ENCODE data around the gene SORCS3. TPM values are rescaled to one million over a fixed set of nuclear protein-coding genes. Genes with fewer than 3 reads are reported as not detected.

SORCS3 gene
- polyA plus RNA-seq, 3 donors, result 3.6 to 5.7 (median 4.6) TPM

GRCh38 chr10:105024184-105024583 is 383.1 kb downstream of the SORCS3 start:
- DNase-seq (ENCODE audit: extremely low read depth in 1 of 11, low read depth in 9 of 11, low spot score in 4 of 11), result peak in 2 of 11 donors; percentile 12 to 35

GRCh38 chr10:105025092-105025491 is 384.0 kb downstream of the SORCS3 start:
- DNase-seq (ENCODE audit: extremely low read depth in 1 of 11, low read depth in 9 of 11, low spot score in 4 of 11), result no peak

GRCh38 chr10:105026566-105026965 is 385.5 kb downstream of the SORCS3 start:
- no peak for DNase-seq (ENCODE audit: extremely low read depth in 1 of 11, low read depth in 9 of 11, low spot score in 4 of 11)

- DNase-seq (ENCODE audit: extremely low read depth in 1 of 11, low read depth in 9 of 11, low spot score in 4 of 11), result peak in 1 of 11 donors; percentile 28
Observed at GRCh38 chr10:105029286-105029685, 388.2 kb downstream of the SORCS3 start.

DNA sequence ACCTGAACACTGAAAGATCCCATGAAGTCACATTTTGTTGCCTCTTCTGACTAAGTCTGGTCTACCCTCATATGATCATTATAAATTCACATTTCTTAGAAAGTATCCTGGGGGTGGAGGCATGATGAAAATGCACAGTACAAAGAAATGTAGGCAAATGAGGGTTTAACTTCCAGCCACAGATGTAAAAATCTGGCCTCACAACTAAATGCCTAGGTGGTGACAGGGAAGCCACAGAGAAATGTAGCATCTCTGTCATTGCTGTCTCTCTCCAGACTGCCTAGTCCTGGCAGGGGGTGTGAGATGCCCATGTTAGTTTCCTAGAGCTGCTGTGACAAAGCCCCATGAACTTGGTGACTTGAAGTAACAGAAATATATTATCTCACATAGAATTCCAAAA is 395.9 kb downstream of the SORCS3 start:
- DNase-seq (ENCODE audit: extremely low read depth in 1 of 11, low read depth in 9 of 11, low spot score in 4 of 11), result no peak

GRCh38 chr10:105041956-105042355 is 400.9 kb downstream of the SORCS3 start:
- no peak for DNase-seq (ENCODE audit: extremely low read depth in 1 of 11, low read depth in 9 of 11, low spot score in 4 of 11)

DNA sequence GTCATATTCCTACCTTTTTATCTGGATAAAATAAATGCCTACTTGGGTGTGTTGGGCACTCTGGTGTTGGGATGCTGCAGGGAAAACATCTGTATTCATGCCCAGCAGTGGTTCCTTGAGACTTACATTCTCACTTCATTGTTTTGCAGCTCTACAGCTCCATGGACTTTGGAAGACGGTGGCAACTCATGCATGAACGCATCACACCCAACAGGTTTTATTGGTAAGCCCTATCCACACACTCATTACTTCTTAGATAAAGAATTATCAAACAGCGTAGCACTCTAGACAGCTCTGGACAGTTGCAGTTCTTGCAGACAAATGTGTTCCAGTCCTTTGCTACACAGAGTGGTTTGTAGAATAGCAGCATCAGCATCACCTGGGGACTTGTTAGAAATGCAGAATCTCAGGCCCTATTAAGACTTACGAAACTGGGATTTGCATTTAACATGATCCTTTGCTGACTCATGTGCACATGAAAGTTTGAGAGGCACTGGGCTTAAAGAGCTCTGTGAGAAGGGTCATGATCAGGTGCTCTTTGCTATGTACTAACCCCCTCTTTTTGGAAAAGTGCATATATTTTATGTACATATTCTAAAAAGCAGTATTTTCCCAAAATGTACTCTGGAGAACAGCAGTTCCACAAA is 401.9 kb downstream of the SORCS3 start:
- DNase-seq (ENCODE audit: extremely low read depth in 1 of 11, low read depth in 9 of 11, low spot score in 4 of 11), result no peak

GRCh38 chr10:105044902-105045301 is 403.8 kb downstream of the SORCS3 start:
- DNase-seq (ENCODE audit: extremely low read depth in 1 of 11, low read depth in 9 of 11, low spot score in 4 of 11), result no peak

DNA sequence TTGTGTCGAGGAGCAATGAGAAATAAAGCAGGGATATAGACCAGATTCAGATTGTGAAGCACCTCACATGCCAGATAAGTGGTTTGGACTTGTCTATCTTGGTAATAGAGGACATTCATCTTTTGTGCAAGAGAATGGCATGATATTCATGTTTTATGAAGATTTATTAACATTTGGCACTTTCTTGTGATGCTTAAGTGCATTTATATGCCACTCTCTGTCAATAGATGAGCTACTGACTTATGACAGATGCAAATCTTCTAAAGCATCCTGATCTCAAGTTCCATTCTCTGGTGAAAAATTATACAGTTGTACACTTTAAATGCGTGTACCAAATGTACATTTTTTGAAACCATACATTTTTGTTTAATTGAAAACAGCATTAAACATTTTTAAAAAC is 415.3 kb downstream of the SORCS3 start:
- DNase-seq (ENCODE audit: extremely low read depth in 1 of 11, low read depth in 9 of 11, low spot score in 4 of 11), result no peak

- DNase-seq (ENCODE audit: extremely low read depth in 1 of 11, low read depth in 9 of 11, low spot score in 4 of 11), result peak in 10 of 11 donors; percentile 17 to 53 (median 37)
Observed at GRCh38 chr10:105062951-105063350, 421.9 kb downstream of the SORCS3 start.

DNA sequence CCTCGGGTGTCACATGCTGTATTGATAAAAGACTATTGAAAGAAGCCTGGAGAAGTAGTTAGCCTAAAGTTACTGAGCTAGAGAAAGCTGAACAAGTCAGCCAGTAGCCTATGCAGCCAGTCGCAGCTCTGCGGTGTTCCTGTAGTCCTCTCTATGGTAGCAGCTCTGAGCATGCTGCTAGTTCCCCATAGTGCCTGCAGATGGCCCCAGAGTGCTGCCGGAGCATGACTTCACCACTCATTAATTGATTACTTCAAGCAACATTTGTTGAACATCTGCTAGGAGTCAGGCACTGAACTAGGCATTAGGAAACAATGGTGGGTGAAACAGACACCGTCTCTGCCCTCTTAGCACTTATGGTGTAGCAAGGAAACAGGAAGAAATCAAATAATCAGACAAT is 422.7 kb downstream of the SORCS3 start:
- DNase-seq (ENCODE audit: extremely low read depth in 1 of 11, low read depth in 9 of 11, low spot score in 4 of 11), result peak in 8 of 11 donors; percentile 30 to 47 (median 34)

DNA sequence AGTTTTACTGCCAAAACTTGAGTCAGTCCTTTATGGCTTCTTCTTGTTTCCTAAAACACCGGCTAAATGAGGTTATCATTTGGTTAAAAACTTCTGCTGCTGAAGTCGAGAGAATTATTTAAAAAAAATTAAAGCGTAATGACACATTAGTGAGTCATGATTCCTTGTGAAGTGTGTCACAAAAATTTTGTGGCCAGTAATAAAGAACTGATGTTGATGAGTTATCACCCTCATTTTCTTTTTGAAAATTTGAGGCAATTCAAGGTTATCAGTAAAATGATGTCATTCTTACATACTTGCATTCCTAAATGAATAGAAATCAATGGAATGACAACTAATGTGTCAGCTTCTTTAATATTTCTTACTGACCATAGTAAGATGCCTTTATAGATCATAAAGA is 427.4 kb downstream of the SORCS3 start:
- no peak for DNase-seq (ENCODE audit: extremely low read depth in 1 of 11, low read depth in 9 of 11, low spot score in 4 of 11)

- no peak for DNase-seq (ENCODE audit: extremely low read depth in 1 of 11, low read depth in 9 of 11, low spot score in 4 of 11)
Observed at GRCh38 chr10:105070249-105070648, 429.2 kb downstream of the SORCS3 start.

DNA sequence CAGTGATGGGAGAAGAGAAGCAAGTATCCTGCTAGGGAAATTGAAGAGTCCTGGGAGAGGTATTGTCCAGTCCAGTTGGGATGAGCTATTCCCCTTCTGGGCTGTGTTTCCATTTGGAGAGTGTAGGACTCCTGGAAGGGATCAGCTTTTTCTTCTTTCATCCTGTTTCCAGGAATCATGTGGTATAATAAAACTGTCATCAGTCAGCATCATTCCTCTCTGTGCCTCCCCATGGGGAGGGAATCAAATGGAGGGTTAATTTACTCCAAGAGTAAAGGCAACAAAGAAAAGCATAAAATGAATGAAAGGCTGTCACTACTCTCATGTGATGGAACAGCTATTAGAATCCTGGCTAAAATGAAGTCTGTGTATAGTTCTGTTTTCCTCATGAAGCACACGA is 429.9 kb downstream of the SORCS3 start:
- DNase-seq (ENCODE audit: extremely low read depth in 1 of 11, low read depth in 9 of 11, low spot score in 4 of 11), result peak in 1 of 11 donors; percentile 15

- no peak for DNase-seq (ENCODE audit: extremely low read depth in 1 of 11, low read depth in 9 of 11, low spot score in 4 of 11)
Observed at GRCh38 chr10:105071980-105072379, 430.9 kb downstream of the SORCS3 start.

GRCh38 chr10:105073999-105074398 is 432.9 kb downstream of the SORCS3 start:
- no peak for DNase-seq (ENCODE audit: extremely low read depth in 1 of 11, low read depth in 9 of 11, low spot score in 4 of 11)

- no peak for DNase-seq (ENCODE audit: extremely low read depth in 1 of 11, low read depth in 9 of 11, low spot score in 4 of 11)
Observed at GRCh38 chr10:105075031-105075430, 433.9 kb downstream of the SORCS3 start.

DNA sequence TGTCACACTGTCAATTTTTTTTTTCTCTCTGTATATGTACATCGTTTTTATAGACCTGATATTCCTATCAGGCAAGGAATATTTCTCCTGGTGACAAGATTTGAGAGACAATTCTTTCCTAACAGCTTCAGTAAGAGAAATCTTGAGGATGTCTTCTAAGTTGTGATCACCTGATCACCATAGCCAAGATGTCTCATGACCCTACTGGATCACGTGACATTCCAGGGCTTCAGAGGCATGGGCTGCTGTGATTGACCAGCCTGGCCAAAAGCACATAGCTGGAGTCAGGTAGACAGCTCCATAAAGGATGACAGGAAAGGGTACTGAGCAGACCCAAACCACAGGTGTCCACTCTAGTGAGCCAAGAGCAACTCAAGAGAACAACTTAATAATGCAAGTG is 444.9 kb downstream of the SORCS3 start:
- no peak for DNase-seq (ENCODE audit: extremely low read depth in 1 of 11, low read depth in 9 of 11, low spot score in 4 of 11)

DNA sequence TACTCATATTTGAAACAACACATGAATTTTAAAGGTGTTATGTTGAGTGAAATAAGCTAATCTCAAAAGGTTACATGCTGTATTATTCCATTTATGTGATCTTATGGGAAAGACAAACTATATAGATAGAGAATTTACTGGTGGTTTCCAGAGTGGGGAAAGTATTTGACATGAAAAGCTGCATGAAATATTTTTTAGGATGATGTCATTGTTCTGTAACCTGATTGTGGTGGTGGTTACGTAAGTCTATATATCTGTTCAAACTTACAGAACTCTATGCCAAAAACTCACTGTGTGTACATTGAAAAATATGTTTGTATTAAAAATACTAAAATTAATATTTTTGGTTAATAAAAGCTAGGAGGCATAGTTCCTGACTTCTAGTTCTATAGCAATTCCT is 453.0 kb downstream of the SORCS3 start:
- no peak for DNase-seq (ENCODE audit: extremely low read depth in 1 of 11, low read depth in 9 of 11, low spot score in 4 of 11)

DNA sequence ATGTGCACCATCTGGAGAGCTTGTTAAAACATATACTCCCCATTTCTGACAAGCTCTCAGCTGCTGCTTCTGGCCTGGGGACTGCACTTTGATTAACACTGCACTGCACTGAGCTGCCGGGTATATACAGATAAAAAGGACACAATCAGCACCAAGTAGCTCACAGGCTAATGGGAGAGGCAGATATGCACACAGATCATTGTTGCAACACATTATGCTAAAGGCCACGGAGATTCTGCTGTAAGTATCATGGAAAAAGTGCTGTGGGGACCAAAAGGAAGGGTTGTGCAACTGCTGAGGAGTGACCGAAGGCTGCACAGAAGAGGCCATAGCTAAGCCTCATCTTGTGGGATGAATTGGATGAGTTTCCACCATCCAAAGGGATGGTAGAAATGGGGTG is 455.2 kb downstream of the SORCS3 start:
- peak in 1 of 11 donors; percentile 21 for DNase-seq (ENCODE audit: extremely low read depth in 1 of 11, low read depth in 9 of 11, low spot score in 4 of 11)

GRCh38 chr10:105102977-105103376 is 461.9 kb downstream of the SORCS3 start:
- DNase-seq (ENCODE audit: extremely low read depth in 1 of 11, low read depth in 9 of 11, low spot score in 4 of 11), result no peak

Data from renal cortex interstitium (tissue), 11 donors.